ENCODE data around the gene P4HA2. TPM values are rescaled to one million over a fixed set of nuclear protein-coding genes. Genes with fewer than 3 reads are reported as not detected.

The P4HA2 gene
- total RNA-seq, 2 experiments from 2014 or later, result 2.3 to 2.5 TPM

DNA sequence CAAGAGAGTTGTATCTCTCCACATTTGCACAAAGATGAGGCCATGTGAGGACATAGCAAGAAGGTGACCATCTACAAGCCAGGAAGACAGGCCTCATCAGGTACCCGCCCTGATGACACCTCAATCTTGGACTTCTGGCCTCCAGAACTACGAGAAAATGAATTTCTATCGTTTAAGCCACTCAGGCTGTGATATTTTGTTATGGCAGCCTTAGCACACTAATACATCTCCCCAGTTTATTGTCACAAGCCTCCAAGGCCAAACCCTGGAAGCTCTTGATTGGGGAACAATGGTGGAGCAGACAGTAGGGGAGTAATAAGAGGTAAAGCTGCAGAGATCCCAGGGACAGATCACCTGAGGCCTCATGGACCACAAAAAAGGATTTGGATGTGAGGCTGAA, 7.7 kb upstream of the P4HA2 start:
- Mint-ChIP-seq H3K27me3 (peaks cover 2% of the 10 kb centered on the region), H3K4me3 (no peak overlapping the region), H3K4me1 (peaks cover 9% of the 10 kb centered on the region), H3K9me3 (no peaks in the 10 kb centered on the region), H3K27ac (no peak overlapping the region), H3K36me3 (ENCODE audit: low read depth) (no peaks in the 10 kb centered on the region)
- CTCF ChIA-PET, result interaction anchor here (0.7 to 1.4 kb wide), 4 partner anchors 8 to 51 kb away, joined by 3 to 4 read pairs (median 4); partner anchors contain the start of gene P4HA2
- POLR2A ChIA-PET, result no interaction called here
- DNase-seq, result no peak

DNA sequence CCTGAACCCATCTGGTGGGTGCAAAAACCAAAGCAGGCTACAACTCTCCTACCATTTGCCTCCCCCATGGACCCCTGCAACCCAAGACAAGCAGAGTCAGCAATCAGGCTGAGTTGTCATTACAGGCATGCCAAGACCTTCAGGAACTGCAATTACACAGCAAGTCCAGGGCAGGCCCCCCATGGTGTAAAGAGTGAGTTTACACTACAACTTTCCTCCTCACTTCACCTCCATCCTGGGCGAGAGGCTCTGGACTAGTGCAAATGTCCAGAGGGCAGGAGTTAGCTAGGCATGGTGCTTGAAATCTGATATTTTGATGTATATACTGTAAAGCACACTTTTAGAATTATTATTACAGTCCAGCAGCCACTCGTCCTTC, 7.0 kb upstream of the P4HA2 start:
- no peak overlapping the region for H3K4me3 Mint-ChIP-seq
- ChIA-PET CTCF (interaction anchor here (0.6 to 1.4 kb wide), 3 partner anchors 9 to 334 kb away, joined by 3 to 4 read pairs (median 3); no protein-coding TSS in a partner anchor), POLR2A (no interaction called here)
- H3K27ac Mint-ChIP-seq, result no peak overlapping the region
- no peaks in the 10 kb centered on the region for H3K9me3 Mint-ChIP-seq
- no peaks in the 10 kb centered on the region for H3K36me3 Mint-ChIP-seq (ENCODE audit: low read depth)
- DNase-seq, result no peak
- peaks cover 12% of the 10 kb centered on the region for H3K4me1 Mint-ChIP-seq
- H3K27me3 Mint-ChIP-seq, result peaks cover 8% of the 10 kb centered on the region

DNA sequence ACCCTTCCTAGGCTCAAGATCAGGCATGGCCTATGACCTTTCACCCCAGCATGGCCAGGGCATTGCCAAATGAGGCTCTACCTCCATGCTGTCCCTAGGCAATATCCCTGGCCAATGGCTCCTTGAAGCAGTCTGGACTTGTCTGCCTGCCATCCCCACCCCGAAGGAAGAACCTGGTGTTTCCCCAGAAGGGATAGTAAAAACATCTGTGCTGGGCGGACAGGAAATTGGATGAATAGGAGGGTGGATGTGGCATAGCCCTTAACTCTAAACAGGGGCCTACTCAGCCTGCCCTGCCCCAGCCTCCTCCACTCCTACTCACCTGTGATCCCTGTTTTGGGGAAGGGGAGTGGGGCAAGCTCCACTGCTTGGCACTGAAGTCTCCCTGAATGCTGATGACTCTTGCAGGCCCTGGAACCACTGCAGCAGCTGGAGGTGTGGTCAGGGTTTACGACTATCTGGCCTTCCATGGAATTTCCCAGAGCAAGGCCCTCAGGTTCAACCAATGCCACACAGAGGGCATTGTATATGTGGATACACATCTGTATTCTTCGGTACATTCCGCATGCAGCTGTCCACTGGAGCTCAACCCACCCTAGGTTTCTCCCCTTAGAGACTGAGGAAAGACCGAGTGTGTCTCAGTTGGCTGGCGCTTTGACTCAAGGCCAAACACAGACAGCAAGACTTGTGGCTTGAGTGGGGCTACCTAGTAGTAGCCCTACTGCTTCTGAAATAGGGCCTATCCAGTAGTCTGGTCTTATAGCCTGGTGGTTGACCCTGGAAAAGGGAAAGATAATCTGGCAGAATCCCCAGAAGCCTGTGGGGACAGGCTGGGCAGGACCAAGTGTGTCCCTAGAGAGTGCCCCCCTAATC, 6.4 kb upstream of the P4HA2 start:
- Mint-ChIP-seq H3K27me3 (peaks cover 14% of the 10 kb centered on the region), H3K4me1 (peaks cover 12% of the 10 kb centered on the region), H3K27ac (no peak overlapping the region), H3K9me3 (no peaks in the 10 kb centered on the region), H3K4me3 (no peak overlapping the region), H3K36me3 (ENCODE audit: low read depth) (no peaks in the 10 kb centered on the region)
- ChIA-PET POLR2A (no interaction called here), CTCF (interaction anchor here (0.6 to 1.4 kb wide), 4 partner anchors 8 to 333 kb away, joined by 3 to 4 read pairs (median 3); no protein-coding TSS in a partner anchor)
- no peak for DNase-seq

DNA sequence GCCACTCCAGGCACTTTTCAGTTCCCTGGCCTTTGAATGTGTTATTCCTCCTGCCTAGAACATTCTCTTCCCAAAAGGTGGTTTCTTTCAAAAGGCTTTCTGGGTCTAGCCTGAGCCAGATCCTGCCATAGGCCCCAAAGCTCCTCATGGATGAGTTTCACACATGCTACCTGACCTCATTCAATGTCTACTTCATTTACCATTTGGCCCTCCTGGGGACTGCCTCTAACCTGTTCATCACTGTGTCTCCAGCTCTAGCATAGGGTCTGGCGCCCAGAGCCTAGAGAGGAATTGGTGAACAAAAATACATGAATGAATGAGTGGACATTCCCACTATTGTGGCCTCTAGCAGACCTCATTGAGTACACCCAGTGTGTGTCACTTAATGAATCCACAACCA, 5.4 kb upstream of the P4HA2 start:
- POLR2A ChIA-PET, result no interaction called here
- CTCF ChIA-PET, result no interaction called here
- H3K36me3 Mint-ChIP-seq (ENCODE audit: low read depth), result no peaks in the 10 kb centered on the region
- no peaks in the 10 kb centered on the region for H3K9me3 Mint-ChIP-seq
- no peak overlapping the region for H3K27ac Mint-ChIP-seq
- H3K27me3 Mint-ChIP-seq, result peaks cover 18% of the 10 kb centered on the region
- no peak overlapping the region for H3K4me3 Mint-ChIP-seq
- no peak for DNase-seq
- peaks cover 12% of the 10 kb centered on the region for H3K4me1 Mint-ChIP-seq

- DNase-seq, result no peak
- ChIA-PET POLR2A (no interaction called here), CTCF (no interaction called here)
- peaks cover 12% of the 10 kb centered on the region for H3K4me1 Mint-ChIP-seq
- no peak overlapping the region for H3K27ac Mint-ChIP-seq
- H3K27me3 Mint-ChIP-seq, result peaks cover 18% of the 10 kb centered on the region
- H3K4me3 Mint-ChIP-seq, result no peak overlapping the region
- no peaks in the 10 kb centered on the region for H3K36me3 Mint-ChIP-seq (ENCODE audit: low read depth)
- no peaks in the 10 kb centered on the region for H3K9me3 Mint-ChIP-seq
Measured at GRCh38 chr5:132232465-132232864, 4.8 kb upstream of the P4HA2 start.

GRCh38 chr5:132230871-132231270, 3.2 kb upstream of the P4HA2 start:
- peaks cover 16% of the 10 kb centered on the region for H3K4me1 Mint-ChIP-seq
- H3K27ac Mint-ChIP-seq, result no peak overlapping the region
- H3K27me3 Mint-ChIP-seq, result peaks cover 23% of the 10 kb centered on the region
- POLR2A ChIA-PET, result no interaction called here
- H3K9me3 Mint-ChIP-seq, result no peaks in the 10 kb centered on the region
- CTCF ChIA-PET, result interaction anchor here (0.7 to 1.3 kb wide), 2 partner anchors 18 to 674 kb away, joined by 3 read pairs; no protein-coding TSS in a partner anchor
- H3K4me3 Mint-ChIP-seq, result no peak overlapping the region
- no peaks in the 10 kb centered on the region for H3K36me3 Mint-ChIP-seq (ENCODE audit: low read depth)
- DNase-seq, result no peak

- Mint-ChIP-seq H3K27ac (no peak overlapping the region), H3K9me3 (no peaks in the 10 kb centered on the region), H3K4me1 (peaks cover 16% of the 10 kb centered on the region), H3K4me3 (peak overlapping the region; percentile 43), H3K36me3 (ENCODE audit: low read depth) (no peaks in the 10 kb centered on the region), H3K27me3 (peaks cover 23% of the 10 kb centered on the region)
- DNase-seq, result no peak
- CTCF ChIA-PET, result interaction anchor here (1.0 to 1.2 kb wide), 2 partner anchors 9 to 11 kb away, joined by 3 to 8 read pairs; no protein-coding TSS in a partner anchor
- POLR2A ChIA-PET, result no interaction called here
Measured at GRCh38 chr5:132229236-132229635, 1.6 kb upstream of the P4HA2 start.

GRCh38 chr5:132228241-132229035, 785 bp upstream of the P4HA2 start:
- no peak for DNase-seq
- Mint-ChIP-seq H3K9me3 (no peaks in the 10 kb centered on the region), H3K27me3 (peaks cover 23% of the 10 kb centered on the region), H3K27ac (no peak overlapping the region), H3K4me3 (peak overlapping the region; percentile 43), H3K36me3 (ENCODE audit: low read depth) (no peaks in the 10 kb centered on the region), H3K4me1 (peaks cover 16% of the 10 kb centered on the region)
- POLR2A ChIA-PET, result interaction anchor here (0.6 kb wide), 1 partner anchor 10 kb away, joined by 4 read pairs; no protein-coding TSS in a partner anchor
- CTCF ChIA-PET, result interaction anchor here (1.0 to 1.6 kb wide), 5 partner anchors 7 to 118 kb away, joined by 3 to 8 read pairs (median 3); no protein-coding TSS in a partner anchor

DNA sequence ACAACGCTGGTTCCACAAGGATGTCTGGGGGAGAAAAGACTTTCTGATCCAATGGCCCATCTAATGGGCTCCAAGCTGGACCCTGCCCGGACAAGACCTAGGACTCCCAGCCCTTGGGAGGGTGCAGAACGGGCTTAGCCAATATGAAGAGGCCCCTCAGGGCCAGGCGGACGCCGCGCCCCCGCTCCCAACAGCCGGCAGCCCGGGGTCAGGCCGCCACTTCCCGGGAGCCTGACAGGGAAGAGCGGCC, 493 bp downstream of the P4HA2 start:
- ChIA-PET CTCF (interaction anchor here (0.8 to 1.6 kb wide), 5 partner anchors 8 to 117 kb away, joined by 3 to 4 read pairs (median 3); no protein-coding TSS in a partner anchor), POLR2A (no interaction called here)
- no peak for DNase-seq
- no peaks in the 10 kb centered on the region for H3K36me3 Mint-ChIP-seq (ENCODE audit: low read depth)
- H3K27me3 Mint-ChIP-seq, result peaks cover 23% of the 10 kb centered on the region
- H3K4me1 Mint-ChIP-seq, result peaks cover 16% of the 10 kb centered on the region
- H3K4me3 Mint-ChIP-seq, result peak overlapping the region; percentile 45
- no peaks in the 10 kb centered on the region for H3K9me3 Mint-ChIP-seq
- no peak overlapping the region for H3K27ac Mint-ChIP-seq

DNA sequence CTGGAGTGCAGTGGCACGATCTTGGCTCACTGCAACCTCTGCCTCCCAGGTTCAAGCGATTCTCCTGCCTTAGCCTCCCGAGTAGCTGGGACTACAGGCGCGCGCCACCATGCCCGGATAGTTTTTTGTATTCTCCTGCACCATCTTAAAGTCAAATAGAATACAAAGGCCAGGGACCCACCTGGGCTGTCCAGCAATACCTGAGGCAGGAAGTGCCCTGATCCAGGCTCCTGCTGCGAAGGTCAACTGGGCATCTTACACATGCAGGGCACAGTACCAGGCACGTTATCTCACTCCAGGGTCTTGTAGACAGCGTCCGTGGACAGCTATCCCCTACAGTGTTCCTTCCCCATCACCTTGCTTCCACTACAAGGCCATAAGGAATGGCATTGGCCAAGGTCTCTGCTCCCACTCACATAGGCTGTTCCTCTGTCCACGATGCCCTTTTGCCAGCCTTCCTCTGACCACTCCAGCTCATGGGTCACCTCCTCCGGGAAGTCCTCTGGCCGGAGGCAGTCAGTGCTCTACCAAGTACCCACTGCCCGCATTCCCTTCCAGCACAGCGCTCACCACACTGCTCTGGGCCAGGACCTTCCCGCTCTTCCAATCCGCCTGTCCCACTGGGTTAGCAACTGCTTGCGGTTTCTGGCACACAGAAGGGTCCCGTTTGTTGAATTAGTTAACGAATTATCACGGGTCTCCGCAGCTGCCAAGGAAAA, 978 bp downstream of the P4HA2 start:
- Mint-ChIP-seq H3K27ac (no peak overlapping the region), H3K4me3 (peak overlapping the region; percentile 45), H3K4me1 (peaks cover 16% of the 10 kb centered on the region), H3K9me3 (no peaks in the 10 kb centered on the region), H3K36me3 (ENCODE audit: low read depth) (no peaks in the 10 kb centered on the region), H3K27me3 (peaks cover 23% of the 10 kb centered on the region)
- ChIA-PET POLR2A (no interaction called here), CTCF (interaction anchor here (0.7 to 1.2 kb wide), 3 partner anchors 11 to 45 kb away, joined by 3 to 4 read pairs (median 3); no protein-coding TSS in a partner anchor)
- no peak for DNase-seq

DNA sequence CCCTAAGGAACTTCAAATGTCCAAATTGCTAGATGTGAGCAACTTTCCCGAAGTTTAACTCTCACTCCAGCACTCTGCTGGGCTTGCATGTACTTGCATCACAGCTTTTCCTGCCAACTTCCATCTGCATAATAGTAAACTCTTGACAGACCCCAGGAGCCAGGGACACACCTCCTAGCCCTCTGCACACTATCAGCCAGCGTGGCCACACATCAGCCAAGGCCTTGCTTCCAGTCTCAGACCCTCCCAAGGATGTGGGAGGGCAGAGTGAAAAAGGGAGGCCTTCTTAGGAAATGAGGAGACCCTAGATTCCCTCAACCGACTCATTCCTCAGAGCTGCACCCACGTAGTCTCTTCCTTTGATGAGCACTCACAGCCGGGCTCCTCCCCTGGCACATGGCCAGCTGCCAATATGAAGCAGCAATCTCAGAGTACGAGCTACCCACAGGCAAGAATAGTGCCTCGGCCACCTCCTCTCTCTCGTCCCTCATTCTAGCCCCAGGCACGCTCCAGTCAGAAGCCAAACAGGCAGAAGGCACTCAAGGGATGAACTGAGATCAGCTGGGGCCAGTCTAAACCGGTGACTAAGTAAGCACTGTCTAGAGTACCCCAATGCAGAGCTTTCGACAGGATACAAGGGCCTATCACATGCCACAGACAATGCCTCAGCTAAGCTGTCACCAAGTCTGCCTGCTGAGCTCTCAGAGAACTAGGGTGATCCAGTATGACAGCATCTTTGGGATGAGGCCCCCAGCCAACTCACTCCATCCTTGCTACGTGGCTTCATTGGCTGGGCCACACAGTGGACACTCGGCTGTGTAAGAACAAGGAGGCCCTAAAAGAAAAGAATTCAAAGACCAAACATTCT, 2.3 kb downstream of the P4HA2 start:
- Mint-ChIP-seq H3K4me1 (peaks cover 7% of the 10 kb centered on the region), H3K4me3 (no peak overlapping the region)
- no peak for DNase-seq

DNA sequence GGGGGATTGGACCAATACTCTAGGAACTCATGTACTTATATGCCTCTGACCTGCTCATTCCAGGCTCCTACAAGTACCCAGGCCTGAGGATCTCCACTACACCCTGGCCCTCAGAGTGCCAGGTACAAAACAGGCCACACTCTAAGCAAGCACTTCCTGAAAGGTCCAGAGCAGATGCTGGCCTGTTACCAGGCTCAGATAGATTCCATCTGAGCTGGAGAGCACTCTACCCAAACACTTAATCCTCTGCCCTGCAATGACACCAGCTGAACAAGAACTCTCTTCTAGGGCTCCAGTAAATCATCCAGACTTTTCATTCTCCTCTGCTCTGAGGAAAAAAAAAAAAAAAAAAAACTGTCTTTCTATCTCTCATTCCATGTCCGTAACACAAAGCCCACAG, 2.9 kb downstream of the P4HA2 start:
- DNase-seq, result no peak
- POLR2A ChIA-PET, result no interaction called here
- Mint-ChIP-seq H3K27ac (no peak overlapping the region), H3K36me3 (ENCODE audit: low read depth) (no peaks in the 10 kb centered on the region), H3K4me3 (no peak overlapping the region), H3K9me3 (no peaks in the 10 kb centered on the region), H3K4me1 (peaks cover 4% of the 10 kb centered on the region), H3K27me3 (peaks cover 15% of the 10 kb centered on the region)
- CTCF ChIA-PET, result interaction anchor here (0.7 to 3.1 kb wide), 4 partner anchors 10 to 177 kb away, joined by 3 to 16 read pairs (median 6); no protein-coding TSS in a partner anchor

More for the DNA sequence above, 2.3 kb downstream of the P4HA2 start:
- H3K36me3 Mint-ChIP-seq (ENCODE audit: low read depth), result no peaks in the 10 kb centered on the region
- peaks cover 21% of the 10 kb centered on the region for H3K27me3 Mint-ChIP-seq
- no peak overlapping the region for H3K27ac Mint-ChIP-seq
- ChIA-PET CTCF (interaction anchor here (0.7 to 3.1 kb wide), 5 partner anchors 9 to 177 kb away, joined by 3 to 16 read pairs (median 4); no protein-coding TSS in a partner anchor), POLR2A (no interaction called here)
- H3K9me3 Mint-ChIP-seq, result no peaks in the 10 kb centered on the region

Measured in activated CD4-positive, alpha-beta T cell treated with anti-CD3 and anti-CD28 coated beads, Interleukin-2, amount 10 ng/mL, durations not matched to agents 7 days and 5 days (primary cell).